Progenitor cell of endocrine pancreas (in vitro differentiated cells): ENCODE data around the gene LSM3. TPM values are rescaled to one million over a fixed set of nuclear protein-coding genes. Genes with fewer than 3 reads are reported as not detected.

ENCODE experiments used
- DNase-seq: peaks from one replicate; pipeline ENCODE4 v3.0.0; 2021; ENCODE audit warnings: low spot score; ENCODE audit not compliant: unreplicated experiment
- H3K27ac Mint-ChIP-seq: 2 replicates; pipeline ENCODE4 v1.8.0; 2021; ENCODE audit warnings: mild to moderate bottlenecking, moderate library complexity, mixed read lengths
- H3K27me3 Mint-ChIP-seq: 2 replicates; pipeline ENCODE4 v1.8.0; 2021; ENCODE audit warnings: mixed read lengths
- H3K36me3 Mint-ChIP-seq: 2 replicates; pipeline ENCODE4 v1.8.0; 2022; ENCODE audit warnings: mixed read lengths; ENCODE audit not compliant: insufficient read depth
- H3K4me1 Mint-ChIP-seq: 2 replicates; pipeline ENCODE4 v1.8.0; 2021; ENCODE audit warnings: low read depth, mixed read lengths
- H3K4me3 Mint-ChIP-seq: 2 replicates; pipeline ENCODE4 v1.8.0; 2021; ENCODE audit warnings: low read depth, mild to moderate bottlenecking, moderate library complexity, mixed read lengths
- H3K9me3 Mint-ChIP-seq: 2 replicates; pipeline ENCODE4 v1.8.0; 2021; ENCODE audit warnings: low read depth, mixed read lengths
- CTCF ChIP-seq: fragments of 200-600 bp; sonication (generic); IDR thresholded peaks from one replicate; pipeline ENCODE4 v1.5.0; 2021; ENCODE audit warnings: antibody characterized with exemption, mild to moderate bottlenecking; ENCODE audit not compliant: unreplicated experiment
- total RNA-seq: library from RNA; stranded (reverse); gene quantifications from 2 replicates; pipeline ENCODE4 v1.2.1, GENCODE V29; 2021

The LSM3 gene
- total RNA-seq, 1 donor from 2014 or later = 13.2 TPM

- no peak overlapping the region for H3K27ac Mint-ChIP-seq
- no peak for DNase-seq
- H3K4me1 Mint-ChIP-seq = peaks cover 2% of the 10 kb centered on the region
- no peak overlapping the region for H3K4me3 Mint-ChIP-seq
- no peaks in the 10 kb centered on the region for H3K27me3 Mint-ChIP-seq
- H3K9me3 Mint-ChIP-seq = no peaks in the 10 kb centered on the region
- peaks cover 13% of the 10 kb centered on the region for H3K36me3 Mint-ChIP-seq
- no peak for TF ChIP-seq CTCF
Observed at GRCh38 chr3:14139771-14140170, 38.8 kb upstream of the LSM3 start.

- H3K27me3 Mint-ChIP-seq = no peaks in the 10 kb centered on the region
- H3K27ac Mint-ChIP-seq = no peak overlapping the region
- H3K36me3 Mint-ChIP-seq = peaks cover 15% of the 10 kb centered on the region
- peaks cover 4% of the 10 kb centered on the region for H3K4me1 Mint-ChIP-seq
- no peaks in the 10 kb centered on the region for H3K9me3 Mint-ChIP-seq
- H3K4me3 Mint-ChIP-seq = no peak overlapping the region
- TF ChIP-seq CTCF = no peak
- no peak for DNase-seq
Observed at GRCh38 chr3:14140668-14141067, 37.9 kb upstream of the LSM3 start.

- no peaks in the 10 kb centered on the region for H3K27me3 Mint-ChIP-seq
- H3K9me3 Mint-ChIP-seq = no peaks in the 10 kb centered on the region
- peaks cover 4% of the 10 kb centered on the region for H3K4me1 Mint-ChIP-seq
- no peak overlapping the region for H3K4me3 Mint-ChIP-seq
- no peak for DNase-seq
- H3K27ac Mint-ChIP-seq = no peak overlapping the region
- H3K36me3 Mint-ChIP-seq = peaks cover 11% of the 10 kb centered on the region
- TF ChIP-seq CTCF = no peak
Observed at GRCh38 chr3:14141144-14141543, 37.5 kb upstream of the LSM3 start.

- Mint-ChIP-seq H3K27ac (no peak overlapping the region), H3K27me3 (no peaks in the 10 kb centered on the region), H3K4me1 (peaks cover 4% of the 10 kb centered on the region), H3K36me3 (peaks cover 11% of the 10 kb centered on the region), H3K9me3 (no peaks in the 10 kb centered on the region), H3K4me3 (no peak overlapping the region)
- DNase-seq = no peak
- TF ChIP-seq CTCF = no peak
Observed at GRCh38 chr3:14141602-14142341, 36.8 kb upstream of the LSM3 start.

GRCh38 chr3:14142567-14143270 lies 35.9 kb upstream of the LSM3 start:
- H3K4me3 Mint-ChIP-seq = no peak overlapping the region
- no peak for TF ChIP-seq CTCF
- peak overlapping the region; percentile 75 for H3K27ac Mint-ChIP-seq
- H3K36me3 Mint-ChIP-seq = peaks cover 11% of the 10 kb centered on the region
- H3K27me3 Mint-ChIP-seq = no peaks in the 10 kb centered on the region
- no peaks in the 10 kb centered on the region for H3K9me3 Mint-ChIP-seq
- peaks cover 4% of the 10 kb centered on the region for H3K4me1 Mint-ChIP-seq
- DNase-seq = no peak
